Measurements from ENCODE around the gene KRT86.

DNA sequence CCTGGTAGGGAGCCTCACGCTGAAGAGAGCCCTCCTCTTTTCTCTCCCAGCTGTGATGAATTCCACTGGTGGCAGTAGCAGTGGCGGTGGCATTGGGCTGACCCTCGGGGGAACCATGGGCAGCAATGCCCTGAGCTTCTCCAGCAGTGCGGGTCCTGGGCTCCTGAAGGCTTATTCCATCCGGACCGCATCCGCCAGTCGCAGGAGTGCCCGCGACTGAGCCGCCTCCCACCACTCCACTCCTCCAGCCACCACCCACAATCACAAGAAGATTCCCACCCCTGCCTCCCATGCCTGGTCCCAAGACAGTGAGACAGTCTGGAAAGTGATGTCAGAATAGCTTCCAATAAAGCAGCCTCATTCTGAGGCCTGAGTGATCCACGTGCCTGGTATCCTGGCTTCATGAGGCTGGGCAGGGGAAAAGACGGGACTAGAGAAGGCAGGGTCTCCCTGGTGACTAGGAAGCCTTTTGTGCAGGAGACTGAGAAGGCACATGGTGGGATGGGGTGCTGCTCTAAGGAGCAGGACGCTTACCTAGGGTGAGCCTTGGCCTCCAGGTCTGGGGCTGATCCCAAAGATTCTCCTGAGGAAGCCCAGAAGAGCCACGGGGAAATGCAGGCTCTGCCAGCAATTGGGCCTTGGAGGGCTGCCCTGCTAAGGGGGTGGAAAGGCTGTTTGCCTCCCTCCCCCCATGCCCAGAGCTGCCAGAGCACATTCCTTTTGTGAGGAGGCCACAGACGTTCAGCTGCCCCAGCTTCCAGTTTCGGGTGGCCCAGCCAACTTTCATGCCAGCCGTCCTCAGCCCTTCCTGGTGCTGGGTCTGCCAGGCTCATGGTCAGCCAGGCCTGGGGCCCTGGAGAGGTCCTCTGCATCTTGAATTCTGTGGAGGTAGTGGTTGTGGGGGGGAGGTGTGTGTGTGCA, 25.6 kb upstream of the KRT86 start:
- TF ChIP-seq, protein P1, sequence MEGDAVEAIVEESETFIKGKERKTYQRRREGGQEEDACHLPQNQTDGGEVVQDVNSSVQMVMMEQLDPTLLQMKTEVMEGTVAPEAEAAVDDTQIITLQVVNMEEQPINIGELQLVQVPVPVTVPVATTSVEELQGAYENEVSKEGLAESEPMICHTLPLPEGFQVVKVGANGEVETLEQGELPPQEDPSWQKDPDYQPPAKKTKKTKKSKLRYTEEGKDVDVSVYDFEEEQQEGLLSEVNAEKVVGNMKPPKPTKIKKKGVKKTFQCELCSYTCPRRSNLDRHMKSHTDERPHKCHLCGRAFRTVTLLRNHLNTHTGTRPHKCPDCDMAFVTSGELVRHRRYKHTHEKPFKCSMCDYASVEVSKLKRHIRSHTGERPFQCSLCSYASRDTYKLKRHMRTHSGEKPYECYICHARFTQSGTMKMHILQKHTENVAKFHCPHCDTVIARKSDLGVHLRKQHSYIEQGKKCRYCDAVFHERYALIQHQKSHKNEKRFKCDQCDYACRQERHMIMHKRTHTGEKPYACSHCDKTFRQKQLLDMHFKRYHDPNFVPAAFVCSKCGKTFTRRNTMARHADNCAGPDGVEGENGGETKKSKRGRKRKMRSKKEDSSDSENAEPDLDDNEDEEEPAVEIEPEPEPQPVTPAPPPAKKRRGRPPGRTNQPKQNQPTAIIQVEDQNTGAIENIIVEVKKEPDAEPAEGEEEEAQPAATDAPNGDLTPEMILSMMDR (conservative IDR thresholded peaks at IDR 0.05; ENCODE audit: low read depth in 2 of 2) = no peak
- no peak for TF ChIP-seq CREB1 (CRISPR knock-in tag; IDR thresholded peaks at IDR 0.05; ENCODE audit: low read depth)
- TF ChIP-seq REST (IDR thresholded peaks at IDR 0.05; ENCODE audit: unreplicated experiment) = no peak
- TF ChIP-seq, protein P2, sequence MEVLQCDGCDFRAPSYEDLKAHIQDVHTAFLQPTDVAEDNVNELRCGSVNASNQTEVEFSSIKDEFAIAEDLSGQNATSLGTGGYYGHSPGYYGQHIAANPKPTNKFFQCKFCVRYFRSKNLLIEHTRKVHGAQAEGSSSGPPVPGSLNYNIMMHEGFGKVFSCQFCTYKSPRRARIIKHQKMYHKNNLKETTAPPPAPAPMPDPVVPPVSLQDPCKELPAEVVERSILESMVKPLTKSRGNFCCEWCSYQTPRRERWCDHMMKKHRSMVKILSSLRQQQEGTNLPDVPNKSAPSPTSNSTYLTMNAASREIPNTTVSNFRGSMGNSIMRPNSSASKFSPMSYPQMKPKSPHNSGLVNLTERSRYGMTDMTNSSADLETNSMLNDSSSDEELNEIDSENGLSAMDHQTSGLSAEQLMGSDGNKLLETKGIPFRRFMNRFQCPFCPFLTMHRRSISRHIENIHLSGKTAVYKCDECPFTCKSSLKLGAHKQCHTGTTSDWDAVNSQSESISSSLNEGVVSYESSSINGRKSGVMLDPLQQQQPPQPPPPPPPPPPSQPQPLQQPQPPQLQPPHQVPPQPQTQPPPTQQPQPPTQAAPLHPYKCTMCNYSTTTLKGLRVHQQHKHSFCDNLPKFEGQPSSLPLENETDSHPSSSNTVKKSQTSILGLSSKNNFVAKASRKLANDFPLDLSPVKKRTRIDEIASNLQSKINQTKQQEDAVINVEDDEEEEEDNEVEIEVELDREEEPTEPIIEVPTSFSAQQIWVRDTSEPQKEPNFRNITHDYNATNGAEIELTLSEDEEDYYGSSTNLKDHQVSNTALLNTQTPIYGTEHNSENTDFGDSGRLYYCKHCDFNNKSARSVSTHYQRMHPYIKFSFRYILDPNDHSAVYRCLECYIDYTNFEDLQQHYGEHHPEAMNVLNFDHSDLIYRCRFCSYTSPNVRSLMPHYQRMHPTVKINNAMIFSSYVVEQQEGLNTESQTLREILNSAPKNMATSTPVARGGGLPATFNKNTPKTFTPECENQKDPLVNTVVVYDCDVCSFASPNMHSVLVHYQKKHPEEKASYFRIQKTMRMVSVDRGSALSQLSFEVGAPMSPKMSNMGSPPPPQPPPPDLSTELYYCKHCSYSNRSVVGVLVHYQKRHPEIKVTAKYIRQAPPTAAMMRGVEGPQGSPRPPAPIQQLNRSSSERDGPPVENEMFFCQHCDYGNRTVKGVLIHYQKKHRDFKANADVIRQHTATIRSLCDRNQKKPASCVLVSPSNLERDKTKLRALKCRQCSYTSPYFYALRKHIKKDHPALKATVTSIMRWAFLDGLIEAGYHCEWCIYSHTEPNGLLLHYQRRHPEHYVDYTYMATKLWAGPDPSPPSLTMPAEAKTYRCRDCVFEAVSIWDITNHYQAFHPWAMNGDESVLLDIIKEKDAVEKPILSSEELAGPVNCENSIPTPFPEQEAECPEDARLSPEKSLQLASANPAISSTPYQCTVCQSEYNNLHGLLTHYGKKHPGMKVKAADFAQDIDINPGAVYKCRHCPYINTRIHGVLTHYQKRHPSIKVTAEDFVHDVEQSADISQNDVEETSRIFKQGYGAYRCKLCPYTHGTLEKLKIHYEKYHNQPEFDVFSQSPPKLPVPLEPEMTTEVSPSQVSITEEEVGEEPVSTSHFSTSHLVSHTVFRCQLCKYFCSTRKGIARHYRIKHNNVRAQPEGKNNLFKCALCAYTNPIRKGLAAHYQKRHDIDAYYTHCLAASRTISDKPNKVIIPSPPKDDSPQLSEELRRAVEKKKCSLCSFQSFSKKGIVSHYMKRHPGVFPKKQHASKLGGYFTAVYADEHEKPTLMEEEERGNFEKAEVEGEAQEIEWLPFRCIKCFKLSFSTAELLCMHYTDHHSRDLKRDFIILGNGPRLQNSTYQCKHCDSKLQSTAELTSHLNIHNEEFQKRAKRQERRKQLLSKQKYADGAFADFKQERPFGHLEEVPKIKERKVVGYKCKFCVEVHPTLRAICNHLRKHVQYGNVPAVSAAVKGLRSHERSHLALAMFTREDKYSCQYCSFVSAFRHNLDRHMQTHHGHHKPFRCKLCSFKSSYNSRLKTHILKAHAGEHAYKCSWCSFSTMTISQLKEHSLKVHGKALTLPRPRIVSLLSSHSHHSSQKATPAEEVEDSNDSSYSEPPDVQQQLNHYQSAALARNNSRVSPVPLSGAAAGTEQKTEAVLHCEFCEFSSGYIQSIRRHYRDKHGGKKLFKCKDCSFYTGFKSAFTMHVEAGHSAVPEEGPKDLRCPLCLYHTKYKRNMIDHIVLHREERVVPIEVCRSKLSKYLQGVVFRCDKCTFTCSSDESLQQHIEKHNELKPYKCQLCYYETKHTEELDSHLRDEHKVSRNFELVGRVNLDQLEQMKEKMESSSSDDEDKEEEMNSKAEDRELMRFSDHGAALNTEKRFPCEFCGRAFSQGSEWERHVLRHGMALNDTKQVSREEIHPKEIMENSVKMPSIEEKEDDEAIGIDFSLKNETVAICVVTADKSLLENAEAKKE (CRISPR knock-in tag; IDR thresholded peaks at IDR 0.05) = no peak
- TF ChIP-seq POLR2AphosphoS5 (IDR thresholded peaks at IDR 0.05; ENCODE audit: low read depth) = no peak
- TF ChIP-seq ZNF114 (CRISPR knock-in tag; IDR thresholded peaks at IDR 0.05) = no peak
- no peak for TF ChIP-seq EZH2phosphoT487 (IDR thresholded peaks at IDR 0.05; ENCODE audit: unreplicated experiment)
- no peak for TF ChIP-seq EZH2 (IDR thresholded peaks at IDR 0.05; ENCODE audit: low read depth, unreplicated experiment)
- TF ChIP-seq ZNF331 (CRISPR knock-in tag; IDR thresholded peaks at IDR 0.05; ENCODE audit: low read depth) = no peak
- TF ChIP-seq JUNB (IDR thresholded peaks at IDR 0.05; ENCODE audit: unreplicated experiment) = no peak
- TF ChIP-seq NANOG (IDR thresholded peaks at IDR 0.05; ENCODE audit: borderline replicate concordance) = no peak
